Thyroid gland (tissue), 4 donors: ENCODE data around the gene TNNC1. TPM values are rescaled to one million over a fixed set of nuclear protein-coding genes. Genes with fewer than 3 reads are reported as not detected.

Experiments
- DNase-seq, 2 donors: peaks; one replicate each; pipeline ENCODE4 v3.0.0-alpha.2; 2019
- H3K27ac ChIP-seq, 3 donors: fragments of 200-600 bp; sonication (generic); 1 replicate in 2 of 3; 2 replicates in 1 of 3; pipeline ENCODE4 v1.5.1; 2016 to 2019; ENCODE audit warnings: mild to moderate bottlenecking in 1 of 3, moderate library complexity in 1 of 3
- H3K27me3 ChIP-seq: fragments of 200-600 bp; sonication (generic); one replicate; pipeline ENCODE4 v1.5.1; 2019
- H3K36me3 ChIP-seq, 2 donors: fragments of 200-600 bp; sonication (generic); one replicate each; pipeline ENCODE4 v1.5.1; 2016 to 2019
- H3K4me1 ChIP-seq, 2 donors: fragments of 200-600 bp; sonication (generic); one replicate each; pipeline ENCODE4 v1.5.1; 2017 to 2019
- H3K4me3 ChIP-seq, 3 donors: fragments of 200-600 bp; sonication (generic); replicated peaks in 1 of 3; 1 replicate in 2 of 3; 2 replicates in 1 of 3; pipeline ENCODE4 v1.5.1; 2016; ENCODE audit warnings: mild to moderate bottlenecking in 1 of 3
- H3K9me3 ChIP-seq: fragments of 200-600 bp; sonication (generic); one replicate; pipeline ENCODE4 v1.5.1; 2017
- POLR2A ChIP-seq, 2 donors: fragments of 450-650 bp; IDR thresholded peaks; one replicate each; pipeline ENCODE4 v1.6.1; 2017; ENCODE audit warnings: antibody characterized with exemption in 2 of 2, mild to moderate bottlenecking in 2 of 2, moderate library complexity in 1 of 2
- WGBS, 2 donors: methylation state at CpG; one replicate each; pipeline ENCODE4 v1.1.5; 2017; 5-methylcytosine and 5-hydroxymethylcytosine counted together
- intact Hi-C: fragments of 100-400 bp; cut with DNase I; formaldehyde crosslinking; loops from one replicate; pipeline ENCODE4 v1.15.1; 2023
- total RNA-seq, 4 donors: library from RNA; depleted of rRNA; stranded (reverse); fragments of >200 nt; gene quantifications; one replicate each; pipeline ENCODE4 v1.2.3, GENCODE V29; 2016
- TF ChIP-seq, protein P1 (sequence below), 6 experiments: fragments of 200-600 bp in 3 of 6; fragments of 450-650 bp in 3 of 6; sonication (generic) in 3 of 6; IDR thresholded peaks; one replicate each; pipeline ENCODE4 v1.5.1; 2016 to 2019; ENCODE audit warnings: antibody characterized with exemption in 6 of 6, mild to moderate bottlenecking in 2 of 6, inconsistent platforms in 1 of 6, moderate library complexity in 1 of 6

TNNC1 gene
- total RNA-seq, 4 donors from 2014 or later, result 4.0 to 43.5 (median 13.9) TPM

DNA sequence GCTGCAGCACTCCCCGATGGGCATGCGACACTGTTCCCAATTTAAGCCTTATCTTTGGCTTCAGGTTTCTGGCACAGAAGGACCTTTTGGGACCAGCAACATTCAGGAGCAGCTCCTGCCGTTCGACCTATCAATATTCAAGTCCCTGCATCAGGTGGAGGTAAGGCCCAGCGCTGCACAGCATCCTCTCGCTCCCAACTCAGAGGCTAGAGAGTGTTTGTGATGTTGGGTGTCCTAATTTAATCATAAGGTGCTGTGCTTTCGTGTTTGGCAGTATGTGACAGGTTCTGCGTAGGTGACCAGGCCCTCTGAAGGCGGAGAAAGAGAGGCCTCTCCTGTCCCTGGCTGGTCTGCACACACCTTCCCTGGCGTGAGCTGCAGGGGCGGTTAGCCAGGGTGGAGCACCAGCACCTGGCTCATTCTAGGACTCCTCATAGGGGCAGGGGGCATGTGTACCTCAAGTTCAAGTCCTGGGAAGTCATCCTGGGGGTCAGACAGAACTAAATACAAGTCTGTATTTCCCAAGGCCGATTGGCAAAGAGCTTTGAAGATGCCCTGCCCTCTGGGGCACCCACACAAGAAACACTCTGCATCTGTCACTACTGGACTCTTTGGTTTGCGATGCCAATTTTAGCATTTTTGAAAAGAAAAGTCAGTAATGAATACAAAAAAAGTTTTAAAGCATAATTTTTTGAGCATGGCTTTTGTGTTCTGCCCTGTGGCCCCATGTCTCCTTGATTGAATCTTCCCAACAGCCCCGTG lies 18.6 kb upstream of the TNNC1 start:
- DNase-seq, result no peak
- no peaks in the 10 kb centered on the region for H3K9me3 ChIP-seq
- H3K36me3 ChIP-seq, result peaks cover 47 to 57% of the 10 kb centered on the region in 2 donors
- TF ChIP-seq POLR2A (IDR thresholded peaks at IDR 0.05), result no peak
- TF ChIP-seq, protein P1, sequence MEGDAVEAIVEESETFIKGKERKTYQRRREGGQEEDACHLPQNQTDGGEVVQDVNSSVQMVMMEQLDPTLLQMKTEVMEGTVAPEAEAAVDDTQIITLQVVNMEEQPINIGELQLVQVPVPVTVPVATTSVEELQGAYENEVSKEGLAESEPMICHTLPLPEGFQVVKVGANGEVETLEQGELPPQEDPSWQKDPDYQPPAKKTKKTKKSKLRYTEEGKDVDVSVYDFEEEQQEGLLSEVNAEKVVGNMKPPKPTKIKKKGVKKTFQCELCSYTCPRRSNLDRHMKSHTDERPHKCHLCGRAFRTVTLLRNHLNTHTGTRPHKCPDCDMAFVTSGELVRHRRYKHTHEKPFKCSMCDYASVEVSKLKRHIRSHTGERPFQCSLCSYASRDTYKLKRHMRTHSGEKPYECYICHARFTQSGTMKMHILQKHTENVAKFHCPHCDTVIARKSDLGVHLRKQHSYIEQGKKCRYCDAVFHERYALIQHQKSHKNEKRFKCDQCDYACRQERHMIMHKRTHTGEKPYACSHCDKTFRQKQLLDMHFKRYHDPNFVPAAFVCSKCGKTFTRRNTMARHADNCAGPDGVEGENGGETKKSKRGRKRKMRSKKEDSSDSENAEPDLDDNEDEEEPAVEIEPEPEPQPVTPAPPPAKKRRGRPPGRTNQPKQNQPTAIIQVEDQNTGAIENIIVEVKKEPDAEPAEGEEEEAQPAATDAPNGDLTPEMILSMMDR (IDR thresholded peaks at IDR 0.05), result no peak
- no peaks in the 10 kb centered on the region for H3K4me1 ChIP-seq
- intact Hi-C loops, result no loop called here
- H3K4me3 ChIP-seq, result no peak overlapping the region
- no peak overlapping the region for H3K27ac ChIP-seq
- H3K27me3 ChIP-seq, result no peaks in the 10 kb centered on the region
- 78 to 85% methylated on average over 13 to 14 of the region's 14 CpGs for WGBS, 2 donors

DNA sequence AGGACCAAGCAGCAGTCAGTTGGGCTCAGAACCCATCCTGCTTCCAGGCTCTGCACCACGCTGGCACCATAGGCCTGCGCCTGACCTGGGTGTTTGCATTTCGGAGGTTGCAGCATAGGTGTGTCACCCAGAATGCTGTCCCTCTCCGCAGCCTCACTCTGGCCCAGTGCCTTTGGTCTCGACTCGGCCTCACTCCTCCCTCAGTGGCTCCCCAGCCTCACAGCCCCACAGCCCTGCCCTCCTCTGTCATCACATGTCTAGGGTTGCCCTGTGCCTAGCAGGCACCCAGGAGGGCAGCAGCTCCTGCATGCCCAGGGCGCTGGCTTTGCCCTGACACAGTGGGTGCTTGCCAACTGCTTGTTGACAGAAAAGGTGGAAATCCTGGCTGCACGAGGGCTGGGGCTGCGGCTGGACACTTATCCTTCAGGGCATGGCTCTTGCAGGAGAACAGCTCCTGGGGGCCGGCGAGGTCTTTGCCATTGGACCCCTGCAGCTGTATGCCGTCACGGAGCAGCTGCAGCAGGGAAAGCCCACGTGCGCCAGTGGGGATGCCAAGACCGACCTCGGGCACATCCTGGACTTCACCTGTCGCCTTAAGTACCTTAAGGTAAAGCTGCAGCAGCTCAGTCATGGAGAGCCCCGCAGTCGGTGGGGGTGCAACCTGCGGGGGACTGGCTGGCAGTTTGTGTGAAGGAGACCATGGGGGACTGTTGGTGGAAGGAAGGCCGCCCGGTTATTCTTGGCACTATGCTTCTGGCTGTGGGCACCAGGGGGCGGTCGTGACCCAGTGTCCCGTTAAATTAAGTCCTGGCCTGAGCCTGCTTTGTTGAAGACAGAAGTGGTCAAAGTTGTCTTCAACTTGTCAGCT lies 17.8 kb upstream of the TNNC1 start:
- intact Hi-C loops, result no loop called here
- Histone ChIP-seq H3K4me1 (no peaks in the 10 kb centered on the region), H3K36me3 (peaks cover 45 to 49% of the 10 kb centered on the region in 2 donors), H3K4me3 (no peak overlapping the region), H3K9me3 (no peaks in the 10 kb centered on the region), H3K27ac (no peak overlapping the region), H3K27me3 (no peaks in the 10 kb centered on the region)
- 56 to 78% methylated on average over 12 to 16 of the region's 26 CpGs for WGBS, 2 donors
- TF ChIP-seq, protein P1 (IDR thresholded peaks at IDR 0.05), result peak; percentile 28 to 67 (median 54)
- TF ChIP-seq POLR2A (IDR thresholded peaks at IDR 0.05), result no peak
- peak; percentile 66 for DNase-seq

DNA sequence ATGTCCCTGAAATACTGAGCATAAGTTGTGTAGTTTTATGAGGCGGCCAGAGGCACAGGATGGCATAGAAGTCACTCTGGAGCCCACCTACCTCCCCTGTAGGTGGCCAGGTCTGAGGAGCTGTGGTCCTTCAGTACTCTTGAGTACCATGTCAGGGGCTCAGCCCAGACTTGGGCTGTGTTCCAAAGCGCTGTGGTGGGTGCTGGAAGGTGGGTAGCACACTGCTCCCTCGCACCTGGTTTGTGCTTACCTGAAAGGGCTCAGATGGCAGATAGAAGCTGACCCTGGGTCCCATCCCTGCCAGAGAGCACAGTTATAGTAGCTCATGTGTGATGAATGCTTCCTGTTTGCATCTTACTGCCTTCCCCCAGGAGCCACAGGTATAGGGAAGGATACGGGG lies 17.1 kb upstream of the TNNC1 start:
- no peak overlapping the region for H3K4me3 ChIP-seq
- no peaks in the 10 kb centered on the region for H3K27me3 ChIP-seq
- WGBS, 2 donors, result 100% methylated on average over 2 to 3 of the region's 4 CpGs
- peaks cover 42% of the 10 kb centered on the region in 2 donors for H3K36me3 ChIP-seq
- no peaks in the 10 kb centered on the region for H3K9me3 ChIP-seq
- no peak overlapping the region for H3K27ac ChIP-seq
- no peak for TF ChIP-seq POLR2A (IDR thresholded peaks at IDR 0.05)
- TF ChIP-seq, protein P1 (IDR thresholded peaks at IDR 0.05), result no peak
- no peak for DNase-seq
- H3K4me1 ChIP-seq, result no peaks in the 10 kb centered on the region
- intact Hi-C loops, result no loop called here

DNA sequence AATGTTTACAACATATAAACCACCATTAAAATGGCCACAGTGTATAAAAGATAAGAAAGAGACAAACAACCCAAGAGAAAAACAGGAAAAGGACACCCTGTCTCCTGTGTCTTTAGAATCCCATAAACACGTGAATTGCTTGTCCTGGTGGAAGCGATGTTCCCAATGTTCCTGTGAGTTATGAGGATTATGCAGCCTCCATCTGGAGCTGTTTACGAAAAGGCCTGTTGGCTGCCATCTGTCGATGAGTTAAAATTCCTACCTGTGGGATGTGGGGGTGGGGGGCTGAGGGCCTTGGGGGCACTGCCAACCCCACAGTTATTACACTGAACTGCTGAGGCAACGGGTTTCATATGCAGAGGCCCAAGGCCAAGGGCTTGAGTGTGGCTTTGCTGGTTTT lies 15.2 kb upstream of the TNNC1 start:
- Histone ChIP-seq H3K9me3 (no peaks in the 10 kb centered on the region), H3K36me3 (peaks cover 26 to 32% of the 10 kb centered on the region in 2 donors), H3K27ac (no peak overlapping the region), H3K4me1 (no peaks in the 10 kb centered on the region), H3K27me3 (no peaks in the 10 kb centered on the region), H3K4me3 (no peak overlapping the region)
- no peak for DNase-seq
- intact Hi-C loops, result no loop called here
- no peak for TF ChIP-seq POLR2A (IDR thresholded peaks at IDR 0.05)
- TF ChIP-seq, protein P1 (IDR thresholded peaks at IDR 0.05), result no peak
- WGBS, 2 donors, result 83 to 89% methylated on average over 5 of the region's 5 CpGs

DNA sequence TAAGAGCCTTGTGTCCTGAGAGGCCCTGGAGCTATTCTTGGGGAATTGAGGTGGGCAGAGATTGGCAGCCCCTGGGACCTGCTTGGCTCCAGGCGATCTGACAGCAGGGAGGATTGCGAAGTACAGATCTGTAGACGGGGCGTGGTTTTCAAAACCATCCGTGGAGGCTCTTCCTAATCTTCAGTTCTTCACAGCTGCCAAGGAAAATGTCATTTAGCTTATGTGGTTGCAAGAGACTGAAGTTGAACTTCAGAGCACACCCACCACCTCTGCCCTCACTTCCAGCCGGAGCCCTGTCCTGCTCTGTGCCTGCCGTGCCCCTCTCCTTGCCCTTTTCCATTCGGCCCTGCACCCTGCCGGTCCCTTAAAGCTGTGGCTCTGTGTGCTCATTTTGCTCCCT lies 14.5 kb upstream of the TNNC1 start:
- Histone ChIP-seq H3K27ac (no peak overlapping the region), H3K36me3 (peaks cover 19 to 25% of the 10 kb centered on the region in 2 donors), H3K4me1 (no peaks in the 10 kb centered on the region), H3K27me3 (no peaks in the 10 kb centered on the region), H3K4me3 (no peak overlapping the region), H3K9me3 (no peaks in the 10 kb centered on the region)
- intact Hi-C loops, result no loop called here
- no peak for DNase-seq
- TF ChIP-seq, protein P1 (IDR thresholded peaks at IDR 0.05), result no peak
- no peak for TF ChIP-seq POLR2A (IDR thresholded peaks at IDR 0.05)
- 79 to 82% methylated on average over 9 of the region's 9 CpGs for WGBS, 2 donors
